K562 (cell line): ENCODE data around the gene LHPP. TPM values are rescaled to one million over a fixed set of nuclear protein-coding genes. Genes with fewer than 3 reads are reported as not detected.

Source experiments
- ATAC-seq: fragments of 200-7000 bp; cut with Tn5 transposase; 3 replicates; pipeline ENCODE4 v1.9.1; 2020; ENCODE audit warnings: moderate library complexity
- BruUV-seq: library from RNA; stranded (reverse); fragments of 400-500 nt; replicated peaks from 2 replicates; lab custom pipeline; 2021; lab: Mats Ljungman, UMichigan
- CTCF ChIA-PET: fragments of 300-600 bp; formaldehyde crosslinking; extraction: SDS; loops from one replicate; lab custom pipeline; 2021; ENCODE audit warnings: low intra/inter-chr PET ratio; lab: Yijun Ruan, JAX
- POLR2A ChIA-PET: fragments of 300-600, 350-650 bp; sonication (Branson Sonifier 250); formaldehyde crosslinking; extraction: SDS; loops from one replicate; lab custom pipeline; 2021; ENCODE audit warnings: antibody characterized with exemption, inconsistent platforms; lab: Yijun Ruan, JAX
- DNase-seq, 4 experiments: peaks; one replicate each; pipeline versions ENCODE4 v3.0.0 to v3.0.0-alpha.2; 2011 to 2018; ENCODE audit warnings: low spot score in 3 of 4, mixed read lengths in 3 of 4; ENCODE audit errors: extremely low read depth in 1 of 4
- FAIRE-seq: peaks from 2 replicates; lab custom pipeline; 2011; peaks lifted over from hg19 to GRCh38; lab: Jason Lieb, UNC
- H2AFZ ChIP-seq: 2 replicates; pipeline ENCODE4 v1.6.0; 2011; ENCODE audit warnings: low read depth, low read length, control low read depth, inconsistent platforms
- H3K27ac ChIP-seq: fragments of 200-600 bp; 3 replicates; pipeline ENCODE4 v1.8.0; 2011; ENCODE audit warnings: low read depth, mild to moderate bottlenecking, control low read depth, inconsistent platforms, low read length, moderate library complexity, mixed read lengths; ENCODE audit errors: extremely low read depth
- H3K27me3 ChIP-seq, 2 experiments: fragments of 300-600 bp in 1 of 2; 2 replicates in 1 of 2; 3 replicates in 1 of 2; pipeline versions ENCODE4 v1.6.0 to v1.8.0; 2011; ENCODE audit warnings: inconsistent platforms in 2 of 2, low read length in 2 of 2, mild to moderate bottlenecking in 1 of 2, mixed read lengths in 1 of 2, moderate library complexity in 1 of 2; ENCODE audit not compliant: control insufficient read depth in 2 of 2, insufficient read depth in 2 of 2
- H3K36me3 ChIP-seq: fragments of 300-600 bp; 3 replicates; pipeline ENCODE4 v1.8.0; 2011; ENCODE audit warnings: mild to moderate bottlenecking, low read length, inconsistent platforms; ENCODE audit not compliant: control insufficient read depth, insufficient read depth
- H3K4me1 ChIP-seq, 2 experiments: fragments of 200-600 bp in 1 of 2; replicated peaks in 1 of 2; 2 replicates in 1 of 2; 3 replicates in 1 of 2; pipeline versions ENCODE4 v1.5.1 to v1.8.0; 2011; ENCODE audit warnings: inconsistent platforms in 2 of 2, low read length in 2 of 2, mild to moderate bottlenecking in 1 of 2, mixed read lengths in 1 of 2, moderate library complexity in 1 of 2; ENCODE audit not compliant: control insufficient read depth in 2 of 2, insufficient read depth in 2 of 2
- H3K4me2 ChIP-seq: 2 replicates; pipeline ENCODE4 v1.6.1; 2011; ENCODE audit warnings: low read length, control low read depth, inconsistent platforms, mixed read lengths; ENCODE audit not compliant: insufficient read depth
- H3K4me3 ChIP-seq: fragments of 200-600 bp; sonication (generic), shearing (Covaris generic); 2 replicates; pipeline ENCODE4 v1.5.1; 2016; ENCODE audit warnings: control low read depth, inconsistent platforms
- H3K79me2 ChIP-seq: fragments of 200-600 bp; 3 replicates; pipeline ENCODE4 v1.8.0; 2011; ENCODE audit warnings: low read length, inconsistent platforms; ENCODE audit not compliant: control insufficient read depth, insufficient read depth
- H3K9ac ChIP-seq, 2 experiments: 2 replicates each; pipeline versions ENCODE4 v1.6.0 to v1.6.1; 2011; ENCODE audit warnings: low read depth in 2 of 2, low read length in 2 of 2, control low read depth in 1 of 2, inconsistent platforms in 1 of 2, mild to moderate bottlenecking in 1 of 2, mixed read lengths in 1 of 2; ENCODE audit not compliant: insufficient read depth in 1 of 2
- H3K9me1 ChIP-seq: one replicate; pipeline ENCODE4 v1.6.0; 2011; ENCODE audit warnings: inconsistent platforms, mild to moderate bottlenecking, low read length, moderate library complexity; ENCODE audit not compliant: control insufficient read depth, insufficient read depth
- H3K9me3 ChIP-seq: replicated peaks from 2 replicates; pipeline ENCODE4 v1.5.1; 2011; ENCODE audit warnings: low read depth, low read length, inconsistent platforms; ENCODE audit not compliant: control insufficient read depth, insufficient read depth
- H4K20me1 ChIP-seq: replicated peaks from 2 replicates; pipeline ENCODE4 v1.6.1; 2011; ENCODE audit warnings: low read length, inconsistent platforms, mixed read lengths; ENCODE audit not compliant: control insufficient read depth, insufficient read depth
- CHD2 ChIP-seq: IDR thresholded peaks from 2 replicates; pipeline ENCODE4 v1.6.1; 2011; ENCODE audit warnings: low read depth, low read length
- FOSL1 ChIP-seq: fragments of 200-800 bp; sonication (Bioruptor generic); conservative IDR thresholded peaks from 2 replicates; pipeline ENCODE4 v1.6.1; 2016; ENCODE audit warnings: missing genetic modification characterization, missing compliant biosample characterization
- HMGN3 ChIP-seq: IDR thresholded peaks from 2 replicates; pipeline ENCODE4 v1.6.1; 2011; ENCODE audit warnings: borderline replicate concordance, low read depth, mild to moderate bottlenecking, mixed read lengths, low read length; ENCODE audit not compliant: insufficient read length; ENCODE audit errors: extremely low read depth
- NKRF ChIP-seq: fragments of 450-650 bp; IDR thresholded peaks from 2 replicates; pipeline ENCODE4 v1.6.1; 2016; ENCODE audit warnings: borderline replicate concordance
- OTX1 ChIP-seq: fragments of 450-650 bp; formaldehyde crosslinking; IDR thresholded peaks from 2 replicates; pipeline ENCODE4 v1.4.0; 2022; ENCODE audit warnings: mild to moderate bottlenecking
- PCBP2 ChIP-seq: fragments of 200-400 bp; formaldehyde crosslinking; IDR thresholded peaks from 2 replicates; pipeline ENCODE4 v1.6.1; 2018; ENCODE audit warnings: low read length, low read depth, mild to moderate bottlenecking, moderate library complexity; ENCODE audit not compliant: poor library complexity, severe bottlenecking
- POLR2AphosphoS5 ChIP-seq: IDR thresholded peaks from 2 replicates; pipeline ENCODE4 v1.6.1; 2011; ENCODE audit warnings: mild to moderate bottlenecking, low read depth, low read length, moderate library complexity; ENCODE audit not compliant: control insufficient read depth, insufficient read depth
- SAFB ChIP-seq: fragments of 200-400 bp; formaldehyde crosslinking; IDR thresholded peaks from 2 replicates; pipeline ENCODE4 v1.6.1; 2017; ENCODE audit warnings: low read depth, low read length, borderline replicate concordance
- XRCC4 ChIP-seq: IDR thresholded peaks from one replicate; pipeline ENCODE4 v1.6.1; 2011; ENCODE audit not compliant: insufficient read depth, insufficient read length; ENCODE audit errors: extremely low read depth
- ZFX ChIP-seq: sonication (generic); formaldehyde crosslinking; IDR thresholded peaks from 2 replicates; pipeline ENCODE4 v1.8.0; 2022; ENCODE audit warnings: mild to moderate bottlenecking, missing genetic modification reagents, moderate library complexity
- ZNF3 ChIP-seq: fragments of 250-450 bp; sonication (Bioruptor Pico); IDR thresholded peaks from 2 replicates; pipeline ENCODE4 v1.5.0; 2021; ENCODE audit warnings: mild to moderate bottlenecking, moderate library complexity
- WGBS: fragments of 100-300 bp; shearing (Covaris generic); methylation state at CpG from one replicate; pipeline ENCODE4 v1.1.6; 2016; ENCODE audit warnings: low coverage, mixed read lengths; ENCODE audit not compliant: insufficient coverage; ENCODE audit errors: missing lambda C conversion rate; 5-methylcytosine and 5-hydroxymethylcytosine counted together
- in situ Hi-C: fragments of 300-500 bp; cut with MboI; formaldehyde crosslinking; loops from 4 replicates; pipeline ENCODE4 v1.15.0; 2018; ENCODE audit warnings: inconsistent platforms, mixed read lengths
- intact Hi-C: fragments of 100-400 bp; cut with micrococcal nuclease; formaldehyde crosslinking; loops from 2 replicates; pipeline ENCODE4 v1.14.2; 2022
- polyA plus RNA-seq, 8 experiments: library from polyadenylated mRNA; depleted of rRNA in 4 of 8; stranded (reverse) in 5 of 8; unstranded in 3 of 8; fragments of >200 nt; fragmentation: Nextera tagmentation in 2 of 8; fragmentation: Illumina TruSeq in 1 of 8; extraction: Ambion mirVana in 2 of 8; extraction: Trizol in 1 of 8; gene quantifications; 2 replicates each; pipeline versions ENCODE4 v1.2.1 to v1.2.3, GENCODE V29; 2011 to 2014; ENCODE audit warnings: inconsistent platforms in 1 of 8, missing spikeins in 1 of 8
- total RNA-seq, 7 experiments: library from RNA; depleted of rRNA in 6 of 7; stranded (reverse); fragments of >200 nt in 6 of 7; fragmentation: Illumina TruSeq in 2 of 7; extraction: Trizol in 2 of 7; gene quantifications; 2 replicates each; pipeline versions ENCODE4 v1.2.1 to v1.2.3, GENCODE V29; 2011 to 2021; ENCODE audit warnings: low replicate concordance in 1 of 7
- TF ChIP-seq, protein P1 (sequence below), 2 experiments: IDR thresholded peaks in 1 of 2; conservative IDR thresholded peaks in 1 of 2; 2 replicates each; pipeline ENCODE4 v1.6.1; 2016; ENCODE audit warnings: low read depth in 2 of 2, mild to moderate bottlenecking in 1 of 2, missing compliant biosample characterization in 1 of 2, missing genetic modification characterization in 1 of 2, moderate library complexity in 1 of 2

LHPP gene
- total and polyA plus RNA-seq, 9 of the 15 experiments (the other 6 are each of a cell fraction or from before 2014, with no cell fraction given) = 0.34 to 7.4 (median 3.0) TPM

GRCh38 chr10:124447751-124448466 is 13.7 kb upstream of the LHPP start:
- no peaks in the 10 kb centered on the region for H3K36me3 ChIP-seq
- H3K4me3 ChIP-seq = no peak overlapping the region
- H3K4me2 ChIP-seq = no peak overlapping the region
- 94% methylated on average over 8 of the region's 60 CpGs for WGBS
- peaks cover 0 to 3% of the 10 kb centered on the region in 2 experiments; a peak in 3 of 5 replicates for H3K4me1 ChIP-seq
- in situ Hi-C loops = no loop called here
- no peaks in the 10 kb centered on the region for H4K20me1 ChIP-seq
- H3K9me3 ChIP-seq = no peaks in the 10 kb centered on the region
- ChIA-PET CTCF (no interaction called here), POLR2A (no interaction called here)
- H3K27me3 ChIP-seq = no peaks in the 10 kb centered on the region
- DNase-seq (no peak), ATAC-seq (no peak), FAIRE-seq (no peak)
- intact Hi-C loops = no loop called here
- no peaks in the 10 kb centered on the region for H3K79me2 ChIP-seq
- no TSS peak for BruUV-seq
- no peak overlapping the region for H2AFZ ChIP-seq
- no peaks in the 10 kb centered on the region for H3K9me1 ChIP-seq
- H3K27ac ChIP-seq = no peak overlapping the region
- no peak overlapping the region for H3K9ac ChIP-seq
- TF ChIP-seq POLR2AphosphoS5 (no peak), CHD2 (no peak), NKRF (no peak), HMGN3 (no peak), SAFB (no peak), FOSL1 (tag) (no peak), XRCC4 (no peak), OTX1 (CRISPR knock-in tag) (no peak), PCBP2 (no peak), ZFX (CRISPR knock-in tag) (no peak), ZNF3 (no peak)
- TF ChIP-seq, protein P1, sequence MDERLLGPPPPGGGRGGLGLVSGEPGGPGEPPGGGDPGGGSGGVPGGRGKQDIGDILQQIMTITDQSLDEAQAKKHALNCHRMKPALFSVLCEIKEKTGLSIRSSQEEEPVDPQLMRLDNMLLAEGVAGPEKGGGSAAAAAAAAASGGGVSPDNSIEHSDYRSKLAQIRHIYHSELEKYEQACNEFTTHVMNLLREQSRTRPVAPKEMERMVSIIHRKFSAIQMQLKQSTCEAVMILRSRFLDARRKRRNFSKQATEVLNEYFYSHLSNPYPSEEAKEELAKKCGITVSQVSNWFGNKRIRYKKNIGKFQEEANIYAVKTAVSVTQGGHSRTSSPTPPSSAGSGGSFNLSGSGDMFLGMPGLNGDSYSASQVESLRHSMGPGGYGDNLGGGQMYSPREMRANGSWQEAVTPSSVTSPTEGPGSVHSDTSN (CRISPR knock-in tag; IDR thresholded peaks at IDR 0.05; ENCODE audit: low read depth) = no peak
- TF ChIP-seq, protein P1 (tag; conservative IDR thresholded peaks at IDR 0.05; ENCODE audit: low read depth) = no peak
